ENCODE measurements around the gene POGLUT2.
"Not testable (repeated sequence)": the region's sequence is repeated elsewhere in the genome, so short reads cannot be mapped to it uniquely, and the experiment has no call there.

The POGLUT2 gene

GRCh38 chr13:102805680-102806079, 6.9 kb upstream of the POGLUT2 start:
- no peak for DNase-seq (ENCODE audit: low spot score)

- DNase-seq (ENCODE audit: low spot score), result peak; percentile 91
Observed at GRCh38 chr13:102800145-102801041, 1.6 kb upstream of the POGLUT2 start.

GRCh38 chr13:102799426-102800144, 809 bp upstream of the POGLUT2 start:
- peak; percentile 55 for DNase-seq (ENCODE audit: low spot score)

GRCh38 chr13:102793611-102794355, 5.0 kb downstream of the POGLUT2 start:
- DNase-seq (ENCODE audit: low spot score), result no peak

- DNase-seq (ENCODE audit: low spot score), result no peak
Observed at GRCh38 chr13:102792396-102792795, 6.4 kb downstream of the POGLUT2 start.

- no peak for DNase-seq (ENCODE audit: low spot score)
Observed at GRCh38 chr13:102788683-102789082, 10.1 kb downstream of the POGLUT2 start.

- no peak for DNase-seq (ENCODE audit: low spot score)
Observed at GRCh38 chr13:102784483-102784882, 14.3 kb downstream of the POGLUT2 start.

- DNase-seq (ENCODE audit: low spot score), result no peak
Observed at GRCh38 chr13:102781591-102781990, 17.2 kb downstream of the POGLUT2 start.

GRCh38 chr13:102780656-102781055, 18.1 kb downstream of the POGLUT2 start:
- not testable (repeated sequence) for DNase-seq (ENCODE audit: low spot score)

GRCh38 chr13:102779436-102780159, 19.2 kb downstream of the POGLUT2 start:
- no peak for DNase-seq (ENCODE audit: low spot score)

- no peak for DNase-seq (ENCODE audit: low spot score)
Observed at GRCh38 chr13:102777736-102778135, 21.0 kb downstream of the POGLUT2 start.

GRCh38 chr13:102776271-102776670, 22.5 kb downstream of the POGLUT2 start:
- DNase-seq (ENCODE audit: low spot score), result no peak

- DNase-seq (ENCODE audit: low spot score), result no peak
Observed at GRCh38 chr13:102774591-102775520, 23.9 kb downstream of the POGLUT2 start.

GRCh38 chr13:102774214-102774568, 24.6 kb downstream of the POGLUT2 start:
- no peak for DNase-seq (ENCODE audit: low spot score)

- peak; percentile 96 for DNase-seq (ENCODE audit: low spot score)
Observed at GRCh38 chr13:102773441-102774213, 25.1 kb downstream of the POGLUT2 start, which contains the start of gene TEX30. Gene TEX30, minus strand, starts transcription at chr13:102773786. Its CDS starts 3,760 bp downstream, at chr13:102770026.

- DNase-seq (ENCODE audit: low spot score), result no peak
Observed at GRCh38 chr13:102772042-102772425, 26.7 kb downstream of the POGLUT2 start.

GRCh38 chr13:102771298-102772041, 27.3 kb downstream of the POGLUT2 start:
- DNase-seq (ENCODE audit: low spot score), result no peak

- DNase-seq (ENCODE audit: low spot score), result no peak
Observed at GRCh38 chr13:102770435-102770834, 28.3 kb downstream of the POGLUT2 start.

- no peak for DNase-seq (ENCODE audit: low spot score)
Observed at GRCh38 chr13:102769679-102770078, 29.1 kb downstream of the POGLUT2 start.

Measured in AG08396 (cell line).